IPS DF 19.7 (cell line): ENCODE measurements around the gene ZNF200.
"Not testable (repeated sequence)": the region's sequence is repeated elsewhere in the genome, so short reads cannot be mapped to it uniquely, and the experiment has no call there.

ENCODE experiments used
- DNase-seq: peaks from one replicate; pipeline ENCODE4 v3.0.0-alpha.2; 2013; ENCODE audit warnings: low read depth, low spot score

The ZNF200 gene

GRCh38 chr16:3252967-3253366, 18.0 kb upstream of the ZNF200 start:
- no peak for DNase-seq

DNA sequence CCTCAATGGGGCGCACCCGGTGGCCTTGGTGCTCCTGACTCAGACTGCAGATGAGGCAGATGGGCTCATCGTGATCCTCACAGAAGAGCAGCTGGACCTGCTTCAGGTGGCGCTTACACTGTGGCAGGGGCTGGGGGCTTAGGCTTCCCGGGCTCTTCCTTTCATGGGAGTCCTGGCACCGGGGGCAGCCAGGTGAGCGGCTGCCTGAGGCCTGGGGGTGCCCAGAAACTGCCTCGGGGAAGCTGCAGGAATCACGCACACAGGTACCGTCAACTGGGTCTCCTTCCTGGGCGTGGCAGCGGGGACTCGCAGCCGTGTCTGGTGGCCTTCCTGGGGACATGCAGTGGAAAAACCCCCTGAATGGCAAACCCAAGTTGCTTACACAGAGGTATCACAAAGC, 14.5 kb upstream of the ZNF200 start:
- no peak for DNase-seq

- no peak for DNase-seq
Observed at GRCh38 chr16:3249020-3249419, 14.1 kb upstream of the ZNF200 start.

DNA sequence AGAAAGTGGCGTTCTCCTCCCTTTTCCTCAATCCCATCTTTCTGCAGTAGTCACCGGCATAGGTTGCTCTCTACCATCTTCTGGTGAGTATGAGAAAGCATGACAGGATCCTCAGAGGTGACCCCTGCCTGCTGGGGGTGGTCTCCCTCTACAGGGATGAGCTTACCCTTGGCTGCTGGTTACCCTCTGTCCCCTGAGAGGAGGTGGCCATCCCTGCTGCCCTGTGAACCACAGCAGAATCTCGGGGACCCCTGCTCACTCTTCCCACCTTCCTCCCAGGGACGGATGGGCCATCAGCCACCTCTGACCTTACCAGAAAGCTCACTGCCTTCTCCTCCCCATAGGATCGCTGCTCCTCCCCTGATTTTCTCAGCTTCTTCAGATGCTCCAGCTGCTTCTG, 13.6 kb upstream of the ZNF200 start:
- DNase-seq, result no peak

DNA sequence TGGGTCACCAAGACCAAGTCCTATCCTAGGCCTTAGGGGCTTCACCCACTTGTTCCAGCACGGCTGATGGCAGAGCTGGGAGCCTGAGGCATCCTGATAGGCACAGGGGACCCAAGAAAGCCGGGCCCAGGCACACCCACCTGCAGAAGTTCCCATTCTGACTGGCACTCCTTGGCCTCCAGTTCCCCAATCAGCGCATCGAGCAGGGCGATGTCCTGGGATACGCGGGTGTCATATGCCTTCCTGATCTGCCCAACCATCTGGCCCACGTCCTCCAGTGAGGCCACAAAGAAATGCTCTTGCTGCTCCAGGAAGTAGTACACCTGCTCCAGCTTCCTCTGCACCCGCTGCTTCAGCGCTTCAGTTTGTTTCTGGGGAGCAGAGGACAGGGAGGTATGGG, 11.9 kb upstream of the ZNF200 start:
- DNase-seq, result no peak

GRCh38 chr16:3246002-3246401, 11.0 kb upstream of the ZNF200 start:
- DNase-seq, result no peak

- no peak for DNase-seq
Observed at GRCh38 chr16:3243882-3244281, 8.9 kb upstream of the ZNF200 start.

GRCh38 chr16:3242709-3243108, 7.8 kb upstream of the ZNF200 start:
- DNase-seq, result no peak

DNA sequence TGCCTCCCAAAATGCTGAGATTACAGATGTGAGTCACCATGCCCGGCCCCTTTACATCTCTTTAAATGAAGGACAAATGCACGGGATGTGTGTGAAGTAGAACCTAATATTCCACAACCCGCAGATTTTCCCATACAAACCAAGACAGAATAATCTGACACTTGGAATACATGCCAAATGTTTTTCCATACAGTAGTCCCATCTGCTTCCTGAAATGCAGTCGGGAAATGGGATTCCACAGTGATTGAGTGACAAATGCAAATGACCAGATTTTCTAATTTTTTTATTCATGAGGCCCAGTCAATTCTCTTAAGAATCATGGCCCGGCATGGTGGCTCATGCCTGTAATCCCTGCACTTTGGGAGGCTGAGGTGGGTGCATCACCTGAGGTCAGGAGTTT, 6.8 kb upstream of the ZNF200 start:
- DNase-seq, result no peak

DNA sequence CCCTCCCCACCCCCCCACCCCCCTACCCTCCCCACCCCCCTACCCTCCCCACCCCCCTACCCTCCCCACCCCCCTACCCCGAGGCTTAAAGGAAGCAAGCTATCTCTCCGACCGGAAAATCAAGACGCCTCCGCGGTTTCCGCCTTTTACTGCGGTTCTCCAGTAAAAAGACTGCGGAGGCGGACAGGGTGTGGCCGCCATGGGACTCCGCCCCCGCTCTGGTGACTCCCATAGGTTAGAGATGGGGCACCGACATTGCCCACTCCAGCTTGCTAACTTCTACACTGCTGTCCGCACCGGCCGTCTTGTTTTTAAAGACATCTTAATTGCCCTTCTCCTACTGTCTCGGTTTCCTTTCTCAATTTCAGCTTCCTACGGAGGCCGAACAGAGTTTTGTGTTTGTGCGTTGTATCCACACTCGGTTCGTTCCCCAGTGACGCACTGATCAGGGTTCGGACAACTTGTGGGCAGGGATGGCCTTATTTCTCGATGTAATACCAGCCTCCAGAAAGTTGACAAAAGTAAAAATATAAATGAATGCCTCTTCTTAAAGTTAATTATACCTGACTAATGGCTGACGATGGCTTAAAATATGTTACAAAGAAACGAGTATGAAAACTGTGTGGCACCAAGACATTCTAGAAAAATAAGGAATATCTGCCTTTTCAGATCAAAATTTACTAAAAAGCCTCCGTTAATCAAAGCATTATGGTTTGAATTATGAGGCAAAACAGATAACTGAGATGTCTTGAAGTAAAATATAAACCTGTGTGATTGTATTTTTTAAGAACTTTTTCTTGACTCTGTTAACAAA, 1.1 kb upstream of the ZNF200 start:
- no peak for DNase-seq

GRCh38 chr16:3234543-3234856, 458 bp downstream of the ZNF200 start:
- DNase-seq, result no peak

DNA sequence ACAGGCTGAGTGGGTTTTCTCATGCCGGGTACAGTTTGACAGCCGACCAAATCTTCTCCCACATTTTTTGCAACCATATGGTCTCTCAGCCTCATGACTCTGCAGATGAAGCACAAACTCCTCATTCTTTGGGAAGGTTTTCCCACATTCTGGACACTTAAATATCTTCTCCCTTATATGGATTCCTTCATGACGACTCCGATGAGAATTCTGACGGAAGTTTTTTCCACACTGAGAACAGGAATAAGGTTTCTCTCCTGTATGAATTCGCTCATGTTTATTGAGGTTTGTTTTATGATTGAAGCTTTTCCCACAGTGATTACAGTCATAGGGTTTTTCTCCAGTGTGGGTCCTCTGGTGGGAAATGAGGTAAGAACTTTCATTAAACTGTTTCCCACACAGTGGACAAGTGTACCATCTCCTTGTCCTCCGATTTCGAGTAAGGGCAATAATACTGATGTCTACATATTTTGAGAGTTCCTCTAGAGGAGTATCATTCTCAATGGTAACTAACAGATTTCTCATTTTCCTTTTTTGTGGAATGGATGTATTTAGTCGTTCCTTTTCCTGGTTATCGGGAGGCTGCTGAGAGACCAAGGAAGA, 10.9 kb downstream of the ZNF200 start:
- no peak for DNase-seq

DNA sequence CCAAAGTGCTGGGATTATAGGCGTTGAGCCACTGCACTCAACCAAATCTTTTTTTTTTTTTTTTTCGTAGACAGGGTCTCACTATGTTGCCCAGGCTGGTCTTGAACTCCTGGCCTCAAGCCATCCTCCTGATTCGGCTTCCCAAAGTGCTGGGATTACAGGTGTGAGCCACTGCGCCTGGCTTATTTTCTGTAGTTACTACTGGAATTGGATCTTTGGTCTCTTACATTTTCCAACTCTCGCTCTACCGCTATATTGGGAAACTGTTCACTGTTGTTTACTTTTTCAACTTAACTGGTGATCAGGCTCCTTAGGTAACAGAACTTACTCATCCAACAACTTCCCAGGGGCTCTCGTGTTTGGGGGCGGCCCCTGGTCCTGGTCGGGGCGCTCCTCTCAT, 14.1 kb downstream of the ZNF200 start:
- no peak for DNase-seq

GRCh38 chr16:3216263-3216640, 18.7 kb downstream of the ZNF200 start:
- no peak for DNase-seq

DNA sequence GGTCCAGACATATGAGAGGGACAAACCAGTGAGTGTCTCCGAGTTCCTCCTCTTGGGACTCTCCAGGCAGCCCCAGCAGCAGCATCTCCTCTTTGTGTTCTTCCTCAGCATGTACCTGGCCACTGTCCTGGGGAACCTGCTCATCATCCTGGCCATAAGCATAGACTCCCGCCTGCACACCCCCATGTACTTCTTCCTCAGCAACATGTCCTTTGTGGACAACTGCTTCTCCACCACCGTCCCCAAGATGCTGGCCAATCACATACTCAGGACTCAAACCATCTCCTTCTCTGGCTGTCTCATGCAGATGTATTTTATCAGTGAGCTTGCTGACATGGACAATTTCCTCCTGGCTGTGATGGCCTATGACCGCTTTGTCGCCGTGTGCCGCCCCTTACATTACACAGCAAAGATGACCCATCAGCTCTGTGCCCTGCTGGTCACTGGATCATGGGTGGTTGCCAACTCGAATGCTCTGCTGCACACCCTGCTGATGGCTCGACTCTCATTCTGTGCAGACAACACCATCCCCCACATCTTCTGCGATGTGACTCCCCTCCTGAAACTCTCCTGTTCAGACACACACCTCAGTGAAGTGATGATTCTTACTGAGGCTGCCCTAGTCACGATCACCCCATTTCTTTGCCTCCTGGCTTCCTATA, 19.2 kb downstream of the ZNF200 start:
- no peak for DNase-seq

DNA sequence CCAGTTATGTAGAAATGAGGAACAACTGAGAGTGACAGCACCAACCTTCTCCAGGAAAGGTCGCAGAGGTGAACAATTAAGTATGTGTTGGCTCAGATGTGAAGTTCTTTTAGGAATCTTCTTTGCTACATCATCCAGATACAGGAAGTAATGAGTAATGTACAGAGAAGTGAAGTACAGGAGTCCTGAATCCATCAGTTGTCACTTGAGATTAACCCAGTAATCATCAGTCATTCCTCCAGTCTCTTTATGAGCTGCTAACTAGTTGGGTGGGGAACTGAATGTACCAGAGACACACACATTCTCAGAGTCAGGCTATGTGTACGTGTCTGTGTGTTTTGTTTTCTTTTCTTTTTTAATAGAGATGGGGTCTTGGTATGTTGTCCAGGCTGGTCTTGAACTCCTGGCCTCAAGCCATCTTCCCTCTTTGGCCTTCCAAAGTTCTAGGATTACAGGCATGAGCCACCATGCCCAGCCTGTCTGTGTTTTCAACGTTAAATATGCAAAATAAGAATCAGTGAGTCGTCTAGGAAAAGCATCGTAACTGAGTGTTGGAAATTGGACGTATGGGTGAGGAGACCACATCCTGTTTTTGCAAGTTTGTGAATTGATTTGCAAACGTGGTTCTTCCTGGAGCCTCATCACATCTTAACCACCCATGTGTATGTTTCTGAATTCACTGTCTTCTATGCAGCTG, 19.9 kb downstream of the ZNF200 start:
- DNase-seq, result no peak

GRCh38 chr16:3212567-3212966, 22.4 kb downstream of the ZNF200 start:
- no peak for DNase-seq

GRCh38 chr16:3212006-3212405, 23.0 kb downstream of the ZNF200 start:
- no peak for DNase-seq

DNA sequence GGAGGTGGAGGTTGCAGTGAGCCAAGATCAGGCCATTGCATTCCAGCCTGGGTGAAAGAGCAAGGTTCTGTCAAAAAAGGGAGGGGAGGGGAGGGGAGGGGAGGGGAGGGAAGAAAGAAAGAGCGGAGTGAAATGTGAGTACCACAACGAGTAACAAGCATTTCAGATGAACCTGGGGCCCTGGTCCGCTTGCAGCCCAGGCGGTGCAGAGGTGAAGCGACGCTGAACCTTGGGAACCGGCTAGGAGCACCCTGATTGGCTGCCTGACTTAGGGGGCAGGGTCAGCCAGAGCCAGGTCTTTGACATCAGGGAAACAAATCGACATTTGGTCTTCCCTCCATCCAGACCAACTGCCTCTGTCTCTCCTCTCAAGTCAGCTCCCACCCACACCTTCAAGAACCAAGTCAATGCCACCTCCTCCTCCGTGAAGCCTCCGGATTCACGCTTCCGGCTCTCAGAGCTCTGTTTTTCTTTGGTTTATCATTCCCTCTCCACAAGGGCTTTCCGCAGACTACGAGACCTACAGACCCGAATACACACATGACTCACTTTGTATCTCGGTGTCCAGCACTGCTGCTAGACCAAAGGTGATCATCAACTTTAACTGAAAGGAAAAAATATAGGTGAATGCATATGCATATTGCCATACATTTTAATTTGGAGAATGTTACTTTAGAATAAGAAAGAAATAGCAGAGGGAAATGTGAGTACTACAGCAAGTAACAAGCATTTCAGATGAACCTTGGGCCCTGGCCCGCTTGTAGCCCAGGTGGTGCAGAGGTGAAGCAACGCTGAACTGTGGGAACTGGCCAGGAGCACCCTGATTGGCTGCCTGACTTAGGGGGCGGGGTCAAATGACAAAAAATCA, 27.6 kb downstream of the ZNF200 start:
- no peak for DNase-seq

DNA sequence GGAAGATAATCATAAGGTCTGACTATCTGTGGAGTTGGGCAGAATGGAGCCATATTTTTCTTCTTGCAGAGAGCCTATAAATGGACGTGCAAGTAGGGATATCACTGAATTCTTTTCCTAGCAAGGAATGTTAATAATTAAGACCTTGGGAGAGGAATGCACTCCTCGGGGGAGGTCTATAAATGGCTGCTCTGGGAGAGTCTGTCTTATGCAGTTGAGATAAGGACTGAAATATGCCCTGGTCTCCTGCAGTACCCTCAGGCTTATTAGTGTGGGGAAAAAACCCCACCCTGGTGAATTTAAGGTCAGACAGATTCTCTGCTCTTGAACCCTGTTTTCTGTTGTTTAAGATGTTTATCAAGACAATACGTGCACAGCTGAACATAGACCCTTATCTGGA, 29.0 kb downstream of the ZNF200 start:
- DNase-seq, result not testable (repeated sequence)

GRCh38 chr16:3202903-3203539, 31.9 kb downstream of the ZNF200 start:
- no peak for DNase-seq
